K562 (cell line): ENCODE measurements around the gene C1QTNF6. TPM values are rescaled to one million over a fixed set of nuclear protein-coding genes. Genes with fewer than 3 reads are reported as not detected.
A peak's percentile ranks its signal among the peaks of the same experiment; 100 is the strongest.

Experiments used
- ATAC-seq: fragments of 200-7000 bp; cut with Tn5 transposase; 3 replicates; pipeline ENCODE4 v1.9.1; 2020; ENCODE audit warnings: moderate library complexity
- BruUV-seq: library from RNA; stranded (reverse); fragments of 400-500 nt; replicated peaks from 2 replicates; lab custom pipeline; 2021; lab: Mats Ljungman, UMichigan
- CTCF ChIA-PET: fragments of 300-600 bp; formaldehyde crosslinking; extraction: SDS; loops from one replicate; lab custom pipeline; 2021; ENCODE audit warnings: low intra/inter-chr PET ratio; lab: Yijun Ruan, JAX
- POLR2A ChIA-PET: fragments of 300-600, 350-650 bp; sonication (Branson Sonifier 250); formaldehyde crosslinking; extraction: SDS; loops from one replicate; lab custom pipeline; 2021; ENCODE audit warnings: antibody characterized with exemption, inconsistent platforms; lab: Yijun Ruan, JAX
- DNase-seq, 4 experiments: peaks; one replicate each; pipeline versions ENCODE4 v3.0.0 to v3.0.0-alpha.2; 2011 to 2018; ENCODE audit warnings: low spot score in 3 of 4, mixed read lengths in 3 of 4; ENCODE audit errors: extremely low read depth in 1 of 4
- FAIRE-seq: peaks from 2 replicates; lab custom pipeline; 2011; peaks lifted over from hg19 to GRCh38; lab: Jason Lieb, UNC
- H2AFZ ChIP-seq: 2 replicates; pipeline ENCODE4 v1.6.0; 2011; ENCODE audit warnings: low read depth, low read length, control low read depth, inconsistent platforms
- H3K27ac ChIP-seq: fragments of 200-600 bp; 3 replicates; pipeline ENCODE4 v1.8.0; 2011; ENCODE audit warnings: low read depth, mild to moderate bottlenecking, control low read depth, inconsistent platforms, low read length, moderate library complexity, mixed read lengths; ENCODE audit errors: extremely low read depth
- H3K27me3 ChIP-seq, 2 experiments: fragments of 300-600 bp in 1 of 2; 2 replicates in 1 of 2; 3 replicates in 1 of 2; pipeline versions ENCODE4 v1.6.0 to v1.8.0; 2011; ENCODE audit warnings: inconsistent platforms in 2 of 2, low read length in 2 of 2, mild to moderate bottlenecking in 1 of 2, mixed read lengths in 1 of 2, moderate library complexity in 1 of 2; ENCODE audit not compliant: control insufficient read depth in 2 of 2, insufficient read depth in 2 of 2
- H3K36me3 ChIP-seq: fragments of 300-600 bp; 3 replicates; pipeline ENCODE4 v1.8.0; 2011; ENCODE audit warnings: mild to moderate bottlenecking, low read length, inconsistent platforms; ENCODE audit not compliant: control insufficient read depth, insufficient read depth
- H3K4me1 ChIP-seq, 2 experiments: fragments of 200-600 bp in 1 of 2; replicated peaks in 1 of 2; 2 replicates in 1 of 2; 3 replicates in 1 of 2; pipeline versions ENCODE4 v1.5.1 to v1.8.0; 2011; ENCODE audit warnings: inconsistent platforms in 2 of 2, low read length in 2 of 2, mild to moderate bottlenecking in 1 of 2, mixed read lengths in 1 of 2, moderate library complexity in 1 of 2; ENCODE audit not compliant: control insufficient read depth in 2 of 2, insufficient read depth in 2 of 2
- H3K4me2 ChIP-seq: 2 replicates; pipeline ENCODE4 v1.6.1; 2011; ENCODE audit warnings: low read length, control low read depth, inconsistent platforms, mixed read lengths; ENCODE audit not compliant: insufficient read depth
- H3K4me3 ChIP-seq: fragments of 200-600 bp; sonication (generic), shearing (Covaris generic); 2 replicates; pipeline ENCODE4 v1.5.1; 2016; ENCODE audit warnings: control low read depth, inconsistent platforms
- H3K79me2 ChIP-seq: fragments of 200-600 bp; 3 replicates; pipeline ENCODE4 v1.8.0; 2011; ENCODE audit warnings: low read length, inconsistent platforms; ENCODE audit not compliant: control insufficient read depth, insufficient read depth
- H3K9ac ChIP-seq, 2 experiments: 2 replicates each; pipeline versions ENCODE4 v1.6.0 to v1.6.1; 2011; ENCODE audit warnings: low read depth in 2 of 2, low read length in 2 of 2, control low read depth in 1 of 2, inconsistent platforms in 1 of 2, mild to moderate bottlenecking in 1 of 2, mixed read lengths in 1 of 2; ENCODE audit not compliant: insufficient read depth in 1 of 2
- H3K9me1 ChIP-seq: one replicate; pipeline ENCODE4 v1.6.0; 2011; ENCODE audit warnings: inconsistent platforms, mild to moderate bottlenecking, low read length, moderate library complexity; ENCODE audit not compliant: control insufficient read depth, insufficient read depth
- H3K9me3 ChIP-seq: replicated peaks from 2 replicates; pipeline ENCODE4 v1.5.1; 2011; ENCODE audit warnings: low read depth, low read length, inconsistent platforms; ENCODE audit not compliant: control insufficient read depth, insufficient read depth
- H4K20me1 ChIP-seq: replicated peaks from 2 replicates; pipeline ENCODE4 v1.6.1; 2011; ENCODE audit warnings: low read length, inconsistent platforms, mixed read lengths; ENCODE audit not compliant: control insufficient read depth, insufficient read depth
- NFRKB ChIP-seq: fragments of 450-650 bp; IDR thresholded peaks from 2 replicates; pipeline ENCODE4 v1.6.1; 2016; ENCODE audit warnings: low read depth
- PML ChIP-seq: IDR thresholded peaks from 2 replicates; pipeline ENCODE4 v1.6.1; 2012; ENCODE audit warnings: low read length, inconsistent platforms
- RBFOX2 ChIP-seq: fragments of 200-400 bp; formaldehyde crosslinking; IDR thresholded peaks from 2 replicates; pipeline ENCODE4 v1.6.1; 2017; ENCODE audit warnings: low read depth, mild to moderate bottlenecking, low read length, moderate library complexity
- RBM17 ChIP-seq: fragments of 200-400 bp; formaldehyde crosslinking; IDR thresholded peaks from 2 replicates; pipeline ENCODE4 v1.6.1; 2017; ENCODE audit warnings: low read depth, mild to moderate bottlenecking, low read length, borderline replicate concordance
- SAP30 ChIP-seq: fragments of 200-600 bp; sonication (generic); IDR thresholded peaks from 2 replicates; pipeline ENCODE4 v1.6.1; 2012; ENCODE audit warnings: borderline replicate concordance, low read depth, mild to moderate bottlenecking, moderate library complexity, low read length, control low read depth, inconsistent platforms; ENCODE audit not compliant: insufficient read depth, poor library complexity, severe bottlenecking
- SIN3B ChIP-seq: fragments of 450-650 bp; IDR thresholded peaks from 2 replicates; pipeline ENCODE4 v1.6.1; 2017; ENCODE audit warnings: low read depth, mild to moderate bottlenecking, moderate library complexity
- SMARCC2 ChIP-seq: fragments of 450-650 bp; IDR thresholded peaks from 2 replicates; pipeline ENCODE4 v1.6.1; 2017; ENCODE audit warnings: antibody characterized with exemption, moderate library complexity, mild to moderate bottlenecking, low read depth
- TGIF2 ChIP-seq: sonication (generic); formaldehyde crosslinking; IDR thresholded peaks from 2 replicates; pipeline ENCODE4 v1.8.1; 2022; ENCODE audit warnings: mild to moderate bottlenecking, missing genetic modification reagents, moderate library complexity
- ZFP1 ChIP-seq: fragments of 450-650 bp; formaldehyde crosslinking; IDR thresholded peaks from 2 replicates; pipeline ENCODE4 v1.4.0; 2020; ENCODE audit warnings: mild to moderate bottlenecking, mixed read lengths
- ZFPM2 ChIP-seq: fragments of 250-450 bp; sonication (Bioruptor Pico); IDR thresholded peaks from 2 replicates; pipeline ENCODE4 v1.5.1; 2022; ENCODE audit warnings: mild to moderate bottlenecking
- WGBS: fragments of 100-300 bp; shearing (Covaris generic); methylation state at CpG from one replicate; pipeline ENCODE4 v1.1.6; 2016; ENCODE audit warnings: low coverage, mixed read lengths; ENCODE audit not compliant: insufficient coverage; ENCODE audit errors: missing lambda C conversion rate; 5-methylcytosine and 5-hydroxymethylcytosine counted together
- in situ Hi-C: fragments of 300-500 bp; cut with MboI; formaldehyde crosslinking; loops from 4 replicates; pipeline ENCODE4 v1.15.0; 2018; ENCODE audit warnings: inconsistent platforms, mixed read lengths
- intact Hi-C: fragments of 100-400 bp; cut with micrococcal nuclease; formaldehyde crosslinking; loops from 2 replicates; pipeline ENCODE4 v1.14.2; 2022
- polyA plus RNA-seq, 8 experiments: library from polyadenylated mRNA; depleted of rRNA in 4 of 8; stranded (reverse) in 5 of 8; unstranded in 3 of 8; fragments of >200 nt; fragmentation: Nextera tagmentation in 2 of 8; fragmentation: Illumina TruSeq in 1 of 8; extraction: Ambion mirVana in 2 of 8; extraction: Trizol in 1 of 8; gene quantifications; 2 replicates each; pipeline versions ENCODE4 v1.2.1 to v1.2.3, GENCODE V29; 2011 to 2014; ENCODE audit warnings: inconsistent platforms in 1 of 8, missing spikeins in 1 of 8
- total RNA-seq, 7 experiments: library from RNA; depleted of rRNA in 6 of 7; stranded (reverse); fragments of >200 nt in 6 of 7; fragmentation: Illumina TruSeq in 2 of 7; extraction: Trizol in 2 of 7; gene quantifications; 2 replicates each; pipeline versions ENCODE4 v1.2.1 to v1.2.3, GENCODE V29; 2011 to 2021; ENCODE audit warnings: low replicate concordance in 1 of 7
- TF ChIP-seq, protein P1 (sequence below): fragments of 450-650 bp; IDR thresholded peaks from 2 replicates; pipeline ENCODE4 v1.6.1; 2016; ENCODE audit warnings: borderline replicate concordance
- TF ChIP-seq, protein P2 (sequence below): fragments of 250-450 bp; sonication (Bioruptor Pico); IDR thresholded peaks from 2 replicates; pipeline ENCODE4 v1.5.1; 2021; ENCODE audit warnings: mild to moderate bottlenecking

The C1QTNF6 gene
- total and polyA plus RNA-seq, 9 of the 15 experiments (the other 6 are each of a cell fraction or from before 2014, with no cell fraction given), result 0.18 to 0.92 (median 0.55) TPM

- Histone ChIP-seq H3K27ac (no peak overlapping the region), H3K27me3 (peaks cover 9 to 43% of the 10 kb centered on the region in 2 experiments; a peak in 4 of 5 replicates), H3K9me1 (no peaks in the 10 kb centered on the region), H3K4me2 (no peak overlapping the region), H4K20me1 (no peaks in the 10 kb centered on the region), H3K36me3 (no peaks in the 10 kb centered on the region), H3K79me2 (no peaks in the 10 kb centered on the region), H3K9me3 (no peaks in the 10 kb centered on the region), H3K9ac (peak overlapping the region in 1 of 2 experiments; percentile 35; a peak in 1 of 4 replicates), H3K4me1 (peaks cover 0 to 21% of the 10 kb centered on the region in 2 experiments; a peak in 2 of 5 replicates), H3K4me3 (no peak overlapping the region), H2AFZ (peak overlapping the region; percentile 22; the same call in 1 of the 2 replicates)
- BruUV-seq, result no TSS peak
- no peak for FAIRE-seq
- ATAC-seq, result no peak
- ChIA-PET CTCF (no interaction called here), POLR2A (interaction anchor here (1.0 kb wide), 1 partner anchor 39 kb away, joined by 3 read pairs; no protein-coding TSS in a partner anchor)
- DNase-seq, result no peak
- TF ChIP-seq, protein P1, sequence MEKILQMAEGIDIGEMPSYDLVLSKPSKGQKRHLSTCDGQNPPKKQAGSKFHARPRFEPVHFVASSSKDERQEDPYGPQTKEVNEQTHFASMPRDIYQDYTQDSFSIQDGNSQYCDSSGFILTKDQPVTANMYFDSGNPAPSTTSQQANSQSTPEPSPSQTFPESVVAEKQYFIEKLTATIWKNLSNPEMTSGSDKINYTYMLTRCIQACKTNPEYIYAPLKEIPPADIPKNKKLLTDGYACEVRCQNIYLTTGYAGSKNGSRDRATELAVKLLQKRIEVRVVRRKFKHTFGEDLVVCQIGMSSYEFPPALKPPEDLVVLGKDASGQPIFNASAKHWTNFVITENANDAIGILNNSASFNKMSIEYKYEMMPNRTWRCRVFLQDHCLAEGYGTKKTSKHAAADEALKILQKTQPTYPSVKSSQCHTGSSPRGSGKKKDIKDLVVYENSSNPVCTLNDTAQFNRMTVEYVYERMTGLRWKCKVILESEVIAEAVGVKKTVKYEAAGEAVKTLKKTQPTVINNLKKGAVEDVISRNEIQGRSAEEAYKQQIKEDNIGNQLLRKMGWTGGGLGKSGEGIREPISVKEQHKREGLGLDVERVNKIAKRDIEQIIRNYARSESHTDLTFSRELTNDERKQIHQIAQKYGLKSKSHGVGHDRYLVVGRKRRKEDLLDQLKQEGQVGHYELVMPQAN, result no peak
- no peak for TF ChIP-seq PML
- TF ChIP-seq SMARCC2, result no peak
- no peak for TF ChIP-seq ZFP1
- TF ChIP-seq ZFPM2 (CRISPR knock-in tag), result no peak
- TF ChIP-seq TGIF2 (CRISPR knock-in tag), result no peak
- TF ChIP-seq NFRKB, result no peak
- TF ChIP-seq, protein P2, sequence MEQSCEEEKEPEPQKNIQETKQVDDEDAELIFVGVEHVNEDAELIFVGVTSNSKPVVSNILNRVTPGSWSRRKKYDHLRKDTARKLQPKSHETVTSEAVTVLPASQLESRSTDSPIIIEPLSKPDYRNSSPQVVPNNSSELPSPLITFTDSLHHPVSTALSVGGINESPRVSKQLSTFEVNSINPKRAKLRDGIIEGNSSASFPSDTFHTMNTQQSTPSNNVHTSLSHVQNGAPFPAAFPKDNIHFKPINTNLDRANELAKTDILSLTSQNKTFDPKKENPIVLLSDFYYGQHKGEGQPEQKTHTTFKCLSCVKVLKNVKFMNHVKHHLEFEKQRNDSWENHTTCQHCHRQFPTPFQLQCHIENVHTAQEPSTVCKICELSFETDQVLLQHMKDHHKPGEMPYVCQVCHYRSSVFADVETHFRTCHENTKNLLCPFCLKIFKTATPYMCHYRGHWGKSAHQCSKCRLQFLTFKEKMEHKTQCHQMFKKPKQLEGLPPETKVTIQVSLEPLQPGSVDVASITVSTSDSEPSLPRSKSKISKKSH (CRISPR knock-in tag), result no peak
- TF ChIP-seq SAP30, result no peak
- no peak for TF ChIP-seq RBM17
- TF ChIP-seq RBFOX2, result no peak
- TF ChIP-seq SIN3B, result no peak
- in situ Hi-C loops (no loop called here), intact Hi-C loops (no loop called here)
- 5% methylated on average over 3 of the region's 5 CpGs for WGBS
These were observed 10.8 kb downstream of the C1QTNF6 start for GRCh38 chr22:37177221-37177620.
